ENCODE data around the gene EIF4G3. TPM values are rescaled to one million over a fixed set of nuclear protein-coding genes. Genes with fewer than 3 reads are reported as not detected.

EIF4G3 gene
- total and polyA plus RNA-seq, 2 donors (not counting 3 experiments of a cell fraction or from before 2014, with no cell fraction given): 40.7 to 78.5 TPM

DNA sequence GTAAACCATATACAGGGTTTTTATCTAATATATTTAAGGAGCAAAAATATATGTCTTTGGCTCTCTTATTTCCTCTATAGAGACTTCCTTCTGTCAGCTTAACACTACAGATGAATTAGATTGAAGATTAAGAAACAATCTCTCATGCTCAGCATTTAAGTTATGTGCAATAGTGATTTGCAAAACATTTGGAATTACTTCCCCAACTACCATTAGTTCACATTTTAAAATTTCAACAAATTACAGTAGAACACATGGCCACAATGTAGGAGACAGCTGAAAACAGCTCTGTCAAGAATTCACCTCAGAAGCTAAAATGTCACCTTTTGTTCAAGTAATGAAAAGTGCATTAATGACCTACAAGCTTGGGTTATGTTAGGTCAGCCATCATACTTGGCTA, 177.9 kb downstream of the EIF4G3 start:
- no peak for FAIRE-seq
- DNase-seq (ENCODE audit: low read depth, low spot score): no peak
- no peak overlapping the region for H3K9ac ChIP-seq (replicated peaks; ENCODE audit: extremely low read depth, insufficient read depth, low read length)
- intact Hi-C loops (cut with micrococcal nuclease): no loop called here
- no peak overlapping the region for H3K27ac ChIP-seq (ENCODE audit: insufficient read depth, low read depth, low read length)
- no peaks in the 10 kb centered on the region for H3K9me3 ChIP-seq (replicated peaks; ENCODE audit: control insufficient read depth, insufficient read depth, low read length)
- CTCF ChIA-PET: interaction anchor here (1.4 to 1.8 kb wide), 3 partner anchors 17 to 196 kb away, joined by 4 to 5 read pairs (median 4); no protein-coding TSS in a partner anchor
- no peak overlapping the region for H2AFZ ChIP-seq (ENCODE audit: low read depth, low read length)
- no peaks in the 10 kb centered on the region for H4K20me1 ChIP-seq (replicated peaks; ENCODE audit: control insufficient read depth, extremely low read depth, insufficient read depth, low read length)
- dilution Hi-C loops (cut with MboI; ENCODE audit: extremely low pct_ligation_motif_present, low sequenced_read_pairs): no loop called here
- no peaks in the 10 kb centered on the region for H3K4me1 ChIP-seq (ENCODE audit: control insufficient read depth, extremely low read depth, insufficient read depth, low read length)
- H3K36me3 ChIP-seq (ENCODE audit: control insufficient read depth in 2 of 2, extremely low read depth in 1 of 2, insufficient read depth in 2 of 2, low read length in 2 of 2): peaks cover 2 to 3% of the 10 kb centered on the region in 2 experiments
- peaks cover 11% of the 10 kb centered on the region for H3K79me2 ChIP-seq (ENCODE audit: control insufficient read depth, insufficient read depth, low read length)
- no peak overlapping the region for H3K4me2 ChIP-seq (ENCODE audit: insufficient read depth, low read length)
- H3K9me1 ChIP-seq (replicated peaks; ENCODE audit: control insufficient read depth, extremely low read depth, insufficient read depth, low read length): no peaks in the 10 kb centered on the region
- POLR2A ChIA-PET: no interaction called here
- H3K4me3 ChIP-seq (replicated peaks in 1 of 3; ENCODE audit: insufficient read depth in 1 of 3, low read depth in 1 of 3, low read length in 3 of 3): no peak overlapping the region
- BruUV-seq (replicated peaks): no TSS peak
- no peak for TF ChIP-seq POLR2A (IDR thresholded peaks at IDR 0.05; ENCODE audit: low read depth, low read length)
- TF ChIP-seq, protein P1, sequence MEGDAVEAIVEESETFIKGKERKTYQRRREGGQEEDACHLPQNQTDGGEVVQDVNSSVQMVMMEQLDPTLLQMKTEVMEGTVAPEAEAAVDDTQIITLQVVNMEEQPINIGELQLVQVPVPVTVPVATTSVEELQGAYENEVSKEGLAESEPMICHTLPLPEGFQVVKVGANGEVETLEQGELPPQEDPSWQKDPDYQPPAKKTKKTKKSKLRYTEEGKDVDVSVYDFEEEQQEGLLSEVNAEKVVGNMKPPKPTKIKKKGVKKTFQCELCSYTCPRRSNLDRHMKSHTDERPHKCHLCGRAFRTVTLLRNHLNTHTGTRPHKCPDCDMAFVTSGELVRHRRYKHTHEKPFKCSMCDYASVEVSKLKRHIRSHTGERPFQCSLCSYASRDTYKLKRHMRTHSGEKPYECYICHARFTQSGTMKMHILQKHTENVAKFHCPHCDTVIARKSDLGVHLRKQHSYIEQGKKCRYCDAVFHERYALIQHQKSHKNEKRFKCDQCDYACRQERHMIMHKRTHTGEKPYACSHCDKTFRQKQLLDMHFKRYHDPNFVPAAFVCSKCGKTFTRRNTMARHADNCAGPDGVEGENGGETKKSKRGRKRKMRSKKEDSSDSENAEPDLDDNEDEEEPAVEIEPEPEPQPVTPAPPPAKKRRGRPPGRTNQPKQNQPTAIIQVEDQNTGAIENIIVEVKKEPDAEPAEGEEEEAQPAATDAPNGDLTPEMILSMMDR (IDR thresholded peaks at IDR 0.05; ENCODE audit: extremely low read depth in 1 of 2, insufficient read depth in 1 of 2, low read depth in 1 of 2, low read length in 2 of 2): no peak
- H3K27me3 ChIP-seq (ENCODE audit: control insufficient read depth in 2 of 2, insufficient read depth in 2 of 2, low read length in 2 of 2): no peaks in the 10 kb centered on the region

DNA sequence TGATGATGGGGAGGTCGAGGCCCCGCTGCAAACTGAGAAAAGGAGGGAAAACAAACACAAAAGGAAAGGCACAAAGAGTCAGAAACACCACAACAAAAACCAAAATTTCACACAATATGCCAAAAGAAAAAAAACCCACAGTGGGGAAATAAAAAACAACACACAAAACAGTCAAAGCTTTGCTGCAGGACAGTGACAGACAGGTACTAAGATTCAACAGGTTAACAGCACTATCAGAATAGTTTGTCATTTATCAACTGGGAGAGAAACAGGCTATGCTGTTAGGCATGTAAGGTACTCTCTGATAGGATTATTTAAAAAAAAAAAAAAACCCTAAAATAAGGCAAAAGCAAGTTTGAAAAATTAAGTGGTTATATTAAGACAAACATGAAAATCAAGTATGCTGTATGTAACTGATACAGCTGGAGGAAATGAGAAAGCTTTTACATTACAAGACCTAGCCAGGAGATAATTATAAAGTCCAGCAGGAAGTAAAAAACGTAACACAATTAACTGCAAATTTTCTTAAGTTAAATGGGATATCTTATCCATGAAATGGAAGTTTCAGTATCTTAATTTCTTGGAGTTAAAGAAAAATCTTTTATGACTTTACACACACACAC, 179.0 kb downstream of the EIF4G3 start:
- no peaks in the 10 kb centered on the region for H3K27me3 ChIP-seq (ENCODE audit: control insufficient read depth in 2 of 2, insufficient read depth in 2 of 2, low read length in 2 of 2)
- H3K4me3 ChIP-seq (replicated peaks in 1 of 3; ENCODE audit: insufficient read depth in 1 of 3, low read depth in 1 of 3, low read length in 3 of 3): no peak overlapping the region
- dilution Hi-C loops (cut with MboI; ENCODE audit: extremely low pct_ligation_motif_present, low sequenced_read_pairs): no loop called here
- no peaks in the 10 kb centered on the region for H3K4me1 ChIP-seq (ENCODE audit: control insufficient read depth, extremely low read depth, insufficient read depth, low read length)
- ChIA-PET CTCF (interaction anchor here (1.4 kb wide), 2 partner anchors 16 to 197 kb away, joined by 4 read pairs; no protein-coding TSS in a partner anchor), POLR2A (no interaction called here)
- FAIRE-seq: no peak
- no peak overlapping the region for H3K27ac ChIP-seq (ENCODE audit: insufficient read depth, low read depth, low read length)
- H3K9me1 ChIP-seq (replicated peaks; ENCODE audit: control insufficient read depth, extremely low read depth, insufficient read depth, low read length): no peaks in the 10 kb centered on the region
- intact Hi-C loops (cut with micrococcal nuclease): no loop called here
- no peak for DNase-seq (ENCODE audit: low read depth, low spot score)
- H3K9me3 ChIP-seq (replicated peaks; ENCODE audit: control insufficient read depth, insufficient read depth, low read length): no peaks in the 10 kb centered on the region
- no TSS peak for BruUV-seq (replicated peaks)
- no peak overlapping the region for H2AFZ ChIP-seq (ENCODE audit: low read depth, low read length)
- no peak for TF ChIP-seq POLR2A (IDR thresholded peaks at IDR 0.05; ENCODE audit: low read depth, low read length)
- TF ChIP-seq FOS (IDR thresholded peaks at IDR 0.05; ENCODE audit: borderline replicate concordance, insufficient read depth, low read length): no peak
- TF ChIP-seq, protein P1 (IDR thresholded peaks at IDR 0.05; ENCODE audit: extremely low read depth in 1 of 2, insufficient read depth in 1 of 2, low read depth in 1 of 2, low read length in 2 of 2): no peak
- no peak for TF ChIP-seq GATA2 (IDR thresholded peaks at IDR 0.05; ENCODE audit: insufficient read depth, insufficient read length, low read depth, low read length)
- TF ChIP-seq EZH2 (IDR thresholded peaks at IDR 0.05; ENCODE audit: borderline replicate concordance, low read depth, low read length, severe bottlenecking): no peak
- no peak for TF ChIP-seq POLR2AphosphoS5 (IDR thresholded peaks at IDR 0.05; ENCODE audit: insufficient read depth, low read depth, low read length)
- TF ChIP-seq, protein P2, sequence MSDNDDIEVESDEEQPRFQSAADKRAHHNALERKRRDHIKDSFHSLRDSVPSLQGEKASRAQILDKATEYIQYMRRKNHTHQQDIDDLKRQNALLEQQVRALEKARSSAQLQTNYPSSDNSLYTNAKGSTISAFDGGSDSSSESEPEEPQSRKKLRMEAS (IDR thresholded peaks at IDR 0.05; ENCODE audit: insufficient read depth, insufficient read length): no peak
- TF ChIP-seq MYC (IDR thresholded peaks at IDR 0.05; ENCODE audit: low read depth, low read length): no peak
- TF ChIP-seq JUN (IDR thresholded peaks at IDR 0.05; ENCODE audit: borderline replicate concordance, insufficient read depth, insufficient read length, low read depth): no peak
- H3K79me2 ChIP-seq (ENCODE audit: control insufficient read depth, insufficient read depth, low read length): peaks cover 5% of the 10 kb centered on the region
- peaks cover 2 to 3% of the 10 kb centered on the region in 2 experiments for H3K36me3 ChIP-seq (ENCODE audit: control insufficient read depth in 2 of 2, extremely low read depth in 1 of 2, insufficient read depth in 2 of 2, low read length in 2 of 2)
- no peaks in the 10 kb centered on the region for H4K20me1 ChIP-seq (replicated peaks; ENCODE audit: control insufficient read depth, extremely low read depth, insufficient read depth, low read length)
- no peak overlapping the region for H3K4me2 ChIP-seq (ENCODE audit: insufficient read depth, low read length)
- H3K9ac ChIP-seq (replicated peaks; ENCODE audit: extremely low read depth, insufficient read depth, low read length): no peak overlapping the region

All from endothelial cell of umbilical vein (primary cell).